Testis (tissue), 3 donors: ENCODE measurements around the gene B3GALNT2. TPM values are rescaled to one million over a fixed set of nuclear protein-coding genes. Genes with fewer than 3 reads are reported as not detected.

Experiments used
- DNase-seq: peaks from one replicate; pipeline ENCODE4 v3.0.0-alpha.2; 2019
- H3K27ac ChIP-seq, 2 donors: fragments of 200-600 bp; sonication (generic); one replicate each; pipeline ENCODE4 v1.5.1; 2019
- H3K27me3 ChIP-seq: fragments of 200-600 bp; sonication (generic); one replicate; pipeline ENCODE4 v1.5.1; 2019
- H3K36me3 ChIP-seq: fragments of 200-600 bp; sonication (generic); one replicate; pipeline ENCODE4 v1.5.1; 2017; ENCODE audit warnings: low read depth; ENCODE audit errors: missing control alignments
- H3K4me1 ChIP-seq: fragments of 200-600 bp; sonication (generic); one replicate; pipeline ENCODE4 v1.5.1; 2019
- H3K4me3 ChIP-seq, 2 donors: fragments of 200-600 bp; sonication (generic); one replicate each; pipeline ENCODE4 v1.5.1; 2017 to 2019
- H3K9me3 ChIP-seq: fragments of 200-600 bp; sonication (generic); one replicate; pipeline ENCODE4 v1.5.1; 2017
- CTCF ChIP-seq, 3 experiments: fragments of 450-650 bp in 2 of 3; fragments of 200-600 bp in 1 of 3; sonication (generic) in 1 of 3; IDR thresholded peaks; one replicate each; pipeline ENCODE4 v1.5.1; 2016 to 2019; ENCODE audit warnings: antibody characterized with exemption in 3 of 3, mild to moderate bottlenecking in 2 of 3, moderate library complexity in 1 of 3
- POLR2A ChIP-seq: fragments of 450-650 bp; IDR thresholded peaks from one replicate; pipeline ENCODE4 v1.6.1; 2017; ENCODE audit warnings: antibody characterized with exemption, mild to moderate bottlenecking, moderate library complexity
- WGBS, 2 donors: methylation state at CpG; one replicate each; pipeline ENCODE4 v1.1.5; 2018; 5-methylcytosine and 5-hydroxymethylcytosine counted together
- intact Hi-C: fragments of 100-400 bp; cut with DNase I; formaldehyde crosslinking; loops from one replicate; pipeline ENCODE4 v1.15.1; 2023; ENCODE audit warnings: low total_unique reads
- polyA plus RNA-seq: library from polyadenylated mRNA; stranded (reverse); fragments of 350-450 nt; fragmentation: Illumina TruSeq; extraction: RNeasy Lipid Tissue Mini Kit (QIAGEN cat#74804); gene quantifications from one replicate; pipeline ENCODE4 v1.2.3, GENCODE V29; 2014; ENCODE audit warnings: low read depth, low replicate concordance; ENCODE audit not compliant: insufficient read depth
- total RNA-seq, 2 donors: library from RNA; depleted of rRNA; stranded (reverse); fragments of >200 nt; gene quantifications; one replicate each; pipeline ENCODE4 v1.2.3, GENCODE V29; 2016

Gene B3GALNT2
- total and polyA plus RNA-seq, 3 donors from 2014 or later, result 18.3 to 62.5 (median 32.3) TPM

GRCh38 chr1:235415008-235415904, 89.0 kb downstream of the B3GALNT2 start:
- Histone ChIP-seq H3K4me3 (no peak overlapping the region), H3K4me1 (no peaks in the 10 kb centered on the region), H3K27me3 (no peaks in the 10 kb centered on the region), H3K9me3 (no peaks in the 10 kb centered on the region), H3K27ac (no peak overlapping the region), H3K36me3 (no peaks in the 10 kb centered on the region)
- 80 to 81% methylated on average over 7 of the region's 7 CpGs for WGBS, 2 donors
- intact Hi-C loops, result no loop called here
- peak; percentile 79 for DNase-seq
- TF ChIP-seq CTCF (IDR thresholded peaks at IDR 0.05) (peak; percentile 77 to 89 (median 81)), POLR2A (no peak)

GRCh38 chr1:235411489-235412486, 92.5 kb downstream of the B3GALNT2 start:
- TF ChIP-seq CTCF (IDR thresholded peaks at IDR 0.05) (no peak), POLR2A (no peak)
- no peak for DNase-seq
- no peaks in the 10 kb centered on the region for H3K27me3 ChIP-seq
- peaks cover 8% of the 10 kb centered on the region for H3K4me1 ChIP-seq
- no peaks in the 10 kb centered on the region for H3K9me3 ChIP-seq
- 83 to 90% methylated on average over 3 to 4 of the region's 5 CpGs for WGBS, 2 donors
- H3K27ac ChIP-seq, result no peak overlapping the region
- no peaks in the 10 kb centered on the region for H3K36me3 ChIP-seq
- no peak overlapping the region for H3K4me3 ChIP-seq
- intact Hi-C loops, result no loop called here

GRCh38 chr1:235410467-235410866, 93.8 kb downstream of the B3GALNT2 start:
- H3K9me3 ChIP-seq, result no peaks in the 10 kb centered on the region
- H3K36me3 ChIP-seq, result no peaks in the 10 kb centered on the region
- H3K27me3 ChIP-seq, result no peaks in the 10 kb centered on the region
- no peak for DNase-seq
- intact Hi-C loops, result no loop called here
- H3K4me1 ChIP-seq, result peaks cover 8% of the 10 kb centered on the region
- 83% methylated on average over 5 of the region's 5 CpGs for WGBS, 2 donors
- no peak for TF ChIP-seq CTCF (IDR thresholded peaks at IDR 0.05)
- TF ChIP-seq POLR2A, result no peak
- H3K27ac ChIP-seq, result no peak overlapping the region
- H3K4me3 ChIP-seq, result no peak overlapping the region

GRCh38 chr1:235409042-235409820, 95.0 kb downstream of the B3GALNT2 start:
- Histone ChIP-seq H3K9me3 (no peaks in the 10 kb centered on the region), H3K27me3 (no peaks in the 10 kb centered on the region), H3K27ac (no peak overlapping the region), H3K36me3 (no peaks in the 10 kb centered on the region), H3K4me3 (no peak overlapping the region), H3K4me1 (peaks cover 8% of the 10 kb centered on the region)
- intact Hi-C loops, result no loop called here
- WGBS, 2 donors, result 68 to 69% methylated on average over 7 of the region's 7 CpGs
- DNase-seq, result no peak
- TF ChIP-seq POLR2A (no peak), CTCF (IDR thresholded peaks at IDR 0.05) (no peak)
